Lower lobe of right lung (tissue), 2 donors: ENCODE measurements around the gene CYP24A1. TPM values are rescaled to one million over a fixed set of nuclear protein-coding genes. Genes with fewer than 3 reads are reported as not detected.

ENCODE experiments used
- ATAC-seq, 2 donors: fragments of 200-7000 bp; cut with Tn5 transposase; one replicate each; pipeline ENCODE4 v1.9.1; 2020 to 2022; ENCODE audit warnings: mild to moderate bottlenecking in 2 of 2, moderate library complexity in 2 of 2
- DNase-seq: peaks from one replicate; pipeline ENCODE4 v3.0.0-alpha.2; 2020
- H3K27ac ChIP-seq: fragments of 200-600 bp; one replicate; pipeline ENCODE4 v1.8.0; 2022
- H3K27me3 ChIP-seq: fragments of 200-600 bp; one replicate; pipeline ENCODE4 v1.8.0; 2022; ENCODE audit warnings: low read depth
- H3K36me3 ChIP-seq: fragments of 200-600 bp; one replicate; pipeline ENCODE4 v1.8.0; 2022; ENCODE audit warnings: mild to moderate bottlenecking
- H3K4me1 ChIP-seq: fragments of 200-600 bp; one replicate; pipeline ENCODE4 v1.8.0; 2022
- H3K4me3 ChIP-seq: fragments of 200-600 bp; one replicate; pipeline ENCODE4 v1.8.0; 2022; ENCODE audit warnings: mild to moderate bottlenecking
- H3K9me3 ChIP-seq: fragments of 200-600 bp; one replicate; pipeline ENCODE4 v1.8.0; 2022
- intact Hi-C: fragments of 100-400 bp; cut with DNase I; formaldehyde crosslinking; loops from one replicate; pipeline ENCODE4 v1.11.0; 2022
- total RNA-seq: library from RNA; stranded (reverse); fragmentation: NEBNext Ultra II Directional; extraction: Animal tissue kit (Norgen Biotek cat#: 25700); gene quantifications from one replicate; pipeline ENCODE4 v1.2.1, GENCODE V29; 2021
- TF ChIP-seq, protein P1 (sequence below): fragments of 200-600 bp; IDR thresholded peaks from one replicate; pipeline ENCODE4 v1.8.0; 2022; ENCODE audit warnings: antibody characterized with exemption, mild to moderate bottlenecking
- donor health status: DM: no; HTN: yes; CAD: no; lungs with severe emphysema.

The CYP24A1 gene
- total RNA-seq, 1 donor from 2014 or later, result 0.21 TPM

DNA sequence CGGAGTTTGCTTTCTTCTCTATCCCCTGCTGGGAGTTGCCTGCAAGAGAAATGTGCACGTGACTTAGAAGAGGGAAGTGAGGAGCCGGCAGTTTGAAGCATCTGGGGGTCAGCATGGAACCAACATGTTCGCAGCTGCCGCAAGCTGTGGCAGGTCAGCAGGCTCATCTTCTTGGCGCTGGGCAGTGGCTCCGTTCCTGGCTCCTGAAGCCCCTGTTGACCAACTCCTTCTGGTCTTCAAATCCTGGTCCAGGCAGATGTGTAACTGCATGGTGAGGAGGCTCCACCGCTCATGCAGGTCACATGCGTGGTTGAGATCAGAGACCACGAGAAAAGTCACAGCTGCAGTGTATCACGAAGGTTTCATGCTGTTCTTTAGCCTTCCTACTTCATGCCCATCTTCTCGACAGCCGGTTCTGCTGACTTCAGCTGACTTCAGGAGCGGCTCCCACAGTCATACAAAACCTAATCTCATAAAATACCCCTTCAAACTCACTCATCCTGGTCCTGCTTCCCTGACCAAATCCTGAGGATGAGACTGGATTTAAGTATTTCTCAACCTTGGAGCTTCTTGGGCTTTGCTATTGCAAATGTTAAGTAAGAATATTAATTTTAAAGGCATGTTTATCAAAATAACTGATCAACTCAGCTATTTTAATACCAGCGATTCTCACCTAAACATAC lies 58.5 kb downstream of the CYP24A1 start:
- TF ChIP-seq, protein P1, sequence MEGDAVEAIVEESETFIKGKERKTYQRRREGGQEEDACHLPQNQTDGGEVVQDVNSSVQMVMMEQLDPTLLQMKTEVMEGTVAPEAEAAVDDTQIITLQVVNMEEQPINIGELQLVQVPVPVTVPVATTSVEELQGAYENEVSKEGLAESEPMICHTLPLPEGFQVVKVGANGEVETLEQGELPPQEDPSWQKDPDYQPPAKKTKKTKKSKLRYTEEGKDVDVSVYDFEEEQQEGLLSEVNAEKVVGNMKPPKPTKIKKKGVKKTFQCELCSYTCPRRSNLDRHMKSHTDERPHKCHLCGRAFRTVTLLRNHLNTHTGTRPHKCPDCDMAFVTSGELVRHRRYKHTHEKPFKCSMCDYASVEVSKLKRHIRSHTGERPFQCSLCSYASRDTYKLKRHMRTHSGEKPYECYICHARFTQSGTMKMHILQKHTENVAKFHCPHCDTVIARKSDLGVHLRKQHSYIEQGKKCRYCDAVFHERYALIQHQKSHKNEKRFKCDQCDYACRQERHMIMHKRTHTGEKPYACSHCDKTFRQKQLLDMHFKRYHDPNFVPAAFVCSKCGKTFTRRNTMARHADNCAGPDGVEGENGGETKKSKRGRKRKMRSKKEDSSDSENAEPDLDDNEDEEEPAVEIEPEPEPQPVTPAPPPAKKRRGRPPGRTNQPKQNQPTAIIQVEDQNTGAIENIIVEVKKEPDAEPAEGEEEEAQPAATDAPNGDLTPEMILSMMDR, result no peak
- no peak overlapping the region for H3K4me3 ChIP-seq
- no peaks in the 10 kb centered on the region for H3K36me3 ChIP-seq
- peak; percentile 48 for DNase-seq
- H3K27me3 ChIP-seq, result no peaks in the 10 kb centered on the region
- peak; percentile 16 to 49 for ATAC-seq
- no peaks in the 10 kb centered on the region for H3K9me3 ChIP-seq
- no peak overlapping the region for H3K27ac ChIP-seq
- intact Hi-C loops, result no loop called here
- peaks cover 17% of the 10 kb centered on the region for H3K4me1 ChIP-seq

DNA sequence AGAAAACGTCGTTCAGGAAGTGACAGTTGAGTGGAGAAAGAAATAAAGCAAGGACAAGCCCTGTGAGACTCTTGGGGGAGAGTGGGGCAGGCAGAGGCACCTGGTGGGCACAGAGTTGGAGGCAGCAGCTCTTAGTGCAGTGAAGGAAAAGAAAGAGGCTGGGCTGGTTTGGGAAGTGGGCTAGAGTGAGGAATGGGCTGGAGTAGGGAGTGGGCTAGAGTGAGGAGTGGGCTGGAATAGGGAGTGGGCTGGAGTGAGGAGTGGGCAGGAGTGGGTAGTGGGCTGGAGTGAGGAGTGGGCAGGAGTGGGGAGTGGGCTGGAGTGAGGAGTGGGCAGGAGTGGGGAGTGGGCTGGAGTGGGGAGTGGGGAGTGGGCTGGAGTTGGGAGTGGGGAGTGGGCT lies 59.7 kb downstream of the CYP24A1 start:
- no peaks in the 10 kb centered on the region for H3K27me3 ChIP-seq
- no peak overlapping the region for H3K27ac ChIP-seq
- peaks cover 17% of the 10 kb centered on the region for H3K4me1 ChIP-seq
- no peak for DNase-seq
- TF ChIP-seq, protein P1, result no peak
- intact Hi-C loops, result no loop called here
- no peaks in the 10 kb centered on the region for H3K36me3 ChIP-seq
- H3K9me3 ChIP-seq, result no peaks in the 10 kb centered on the region
- ATAC-seq, result no peak
- H3K4me3 ChIP-seq, result no peak overlapping the region

DNA sequence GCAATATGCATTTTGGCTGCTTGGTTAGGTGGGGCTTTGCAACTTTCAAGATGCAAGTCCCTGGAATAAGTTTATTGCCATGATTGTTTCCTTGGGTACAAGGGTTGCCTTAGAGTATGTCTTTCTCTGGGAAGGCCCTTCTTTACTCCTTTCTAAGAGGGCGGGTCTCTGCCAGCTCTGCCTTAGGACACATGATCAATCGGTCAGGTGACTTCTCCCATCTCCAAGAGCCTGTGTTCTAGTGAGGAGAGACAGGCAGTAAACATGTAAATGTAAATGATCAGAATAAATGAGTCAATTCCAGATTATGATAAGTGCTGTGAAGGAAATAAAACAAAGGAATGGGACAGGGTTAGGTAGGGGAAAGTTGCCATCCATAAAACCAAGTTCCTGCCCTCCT lies 60.2 kb downstream of the CYP24A1 start:
- no peak for DNase-seq
- no peak for ATAC-seq

DNA sequence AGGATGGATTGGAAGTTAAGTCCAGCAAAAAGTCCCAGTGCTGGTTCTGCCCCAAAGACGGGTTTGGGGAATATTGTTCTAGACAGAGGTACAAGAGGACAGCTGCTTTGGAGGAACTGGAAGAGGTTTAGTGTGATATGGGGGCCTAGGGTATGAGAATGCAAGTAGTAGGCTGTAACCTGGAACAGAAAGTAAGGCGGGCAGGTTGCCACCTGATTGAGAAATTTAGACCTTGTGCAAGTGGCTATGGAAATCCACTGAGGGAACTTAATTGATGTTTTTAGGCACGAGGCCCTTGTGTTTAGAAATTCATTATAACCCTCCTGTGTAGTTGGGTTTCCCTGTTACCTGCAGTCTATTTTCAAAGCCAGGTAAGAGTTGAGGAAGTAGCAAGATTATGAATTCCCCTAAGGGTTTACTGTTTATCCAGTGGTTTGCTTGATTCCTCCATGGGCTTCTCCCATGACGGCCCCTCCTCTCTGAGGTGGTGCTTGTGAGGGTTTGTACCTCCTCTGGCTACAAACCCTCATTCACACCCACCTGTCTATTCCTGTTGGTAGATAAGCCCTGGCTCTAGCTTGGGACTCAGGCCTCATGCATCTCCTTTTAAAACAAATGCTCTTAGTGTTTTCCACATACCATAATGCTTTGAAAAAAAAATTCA lies 61.4 kb downstream of the CYP24A1 start:
- TF ChIP-seq, protein P1, result no peak
- peak; percentile 23 to 32 for ATAC-seq
- Histone ChIP-seq H3K9me3 (no peaks in the 10 kb centered on the region), H3K4me3 (no peak overlapping the region), H3K27ac (no peak overlapping the region), H3K4me1 (peaks cover 17% of the 10 kb centered on the region), H3K27me3 (no peaks in the 10 kb centered on the region), H3K36me3 (no peaks in the 10 kb centered on the region)
- intact Hi-C loops, result no loop called here
- peak; percentile 49 for DNase-seq

More for the DNA sequence above, 60.2 kb downstream of the CYP24A1 start:
- no peak overlapping the region for H3K4me3 ChIP-seq
- peaks cover 17% of the 10 kb centered on the region for H3K4me1 ChIP-seq
- no peaks in the 10 kb centered on the region for H3K27me3 ChIP-seq
- TF ChIP-seq, protein P1, result no peak
- intact Hi-C loops, result no loop called here
- H3K36me3 ChIP-seq, result no peaks in the 10 kb centered on the region
- H3K27ac ChIP-seq, result no peak overlapping the region
- no peaks in the 10 kb centered on the region for H3K9me3 ChIP-seq

DNA sequence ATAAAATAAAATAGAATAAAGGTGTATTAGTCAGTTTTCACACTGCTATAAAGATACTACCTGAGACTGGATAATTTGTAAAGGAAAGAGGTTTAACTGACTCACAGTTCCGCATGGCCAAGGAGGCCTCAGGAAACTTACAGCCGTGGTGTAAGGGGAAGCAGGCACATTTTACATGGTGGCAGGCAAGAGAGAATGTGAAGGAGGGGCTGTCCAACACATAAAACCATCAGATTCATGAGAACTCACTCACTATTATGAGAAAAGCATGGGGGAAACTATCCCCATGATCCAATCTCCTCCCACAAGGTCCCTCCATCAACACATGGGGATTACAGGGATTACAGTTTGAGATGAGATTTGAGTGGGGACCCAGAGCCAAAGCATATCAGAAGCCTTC lies 62.3 kb downstream of the CYP24A1 start:
- Histone ChIP-seq H3K4me3 (no peak overlapping the region), H3K9me3 (no peaks in the 10 kb centered on the region), H3K27ac (no peak overlapping the region), H3K27me3 (no peaks in the 10 kb centered on the region), H3K36me3 (no peaks in the 10 kb centered on the region), H3K4me1 (peaks cover 17% of the 10 kb centered on the region)
- ATAC-seq, result no peak
- intact Hi-C loops, result no loop called here
- no peak for DNase-seq
- TF ChIP-seq, protein P1, result no peak
